Heart right ventricle (tissue), 16 donors: Measurements from ENCODE around the gene TTLL11. TPM values are rescaled to one million over a fixed set of nuclear protein-coding genes. Genes with fewer than 3 reads are reported as not detected.

ENCODE experiments used
- ATAC-seq, 8 donors: fragments of 200-7000 bp; cut with Tn5 transposase; one replicate each; pipeline ENCODE4 v1.9.1; 2020; ENCODE audit warnings: mild to moderate bottlenecking in 8 of 8, moderate library complexity in 8 of 8, moderate number of reproducible peaks in 1 of 8
- DNase-seq, 2 donors: peaks; one replicate each; pipeline ENCODE4 v3.0.0-alpha.2; 2020
- H3K27ac ChIP-seq, 10 donors: fragments of 200-600 bp; sonication (generic) in 2 of 10; one replicate each; pipeline versions ENCODE4 v1.5.0 to v1.8.0; 2020 to 2022; ENCODE audit warnings: mild to moderate bottlenecking in 3 of 10
- H3K27me3 ChIP-seq, 7 donors: fragments of 200-600 bp; one replicate each; pipeline ENCODE4 v1.8.0; 2021 to 2022; ENCODE audit warnings: mild to moderate bottlenecking in 2 of 7
- H3K36me3 ChIP-seq, 9 donors: fragments of 200-600 bp; sonication (generic) in 1 of 9; one replicate each; pipeline versions ENCODE4 v1.5.0 to v1.8.0; 2020 to 2022; ENCODE audit warnings: mild to moderate bottlenecking in 2 of 9
- H3K4me1 ChIP-seq, 9 donors: fragments of 200-600 bp; sonication (generic) in 1 of 9; one replicate each; pipeline versions ENCODE4 v1.5.0 to v1.8.0; 2020 to 2022; ENCODE audit warnings: mild to moderate bottlenecking in 4 of 9
- H3K4me3 ChIP-seq, 10 donors: fragments of 200-600 bp; sonication (generic) in 2 of 10; one replicate each; pipeline versions ENCODE4 v1.5.0 to v1.8.0; 2020 to 2022; ENCODE audit warnings: mild to moderate bottlenecking in 7 of 10, moderate library complexity in 2 of 10
- H3K9me3 ChIP-seq, 11 donors: fragments of 200-600 bp in 10 of 11; sonication (generic) in 2 of 11; one replicate each; pipeline versions ENCODE4 v1.5.0 to v1.8.0; 2013 to 2022; ENCODE audit warnings: mild to moderate bottlenecking in 2 of 11, control low read depth in 1 of 11, moderate library complexity in 1 of 11
- WGBS, 2 donors: extraction: QIAGEN DNeasy Blood & Tissue Kit; methylation state at CpG; one replicate each; pipeline ENCODE4 v1.1.7; 2013; ENCODE audit warnings: inconsistent platforms in 1 of 2; 5-methylcytosine and 5-hydroxymethylcytosine counted together
- intact Hi-C, 10 donors: fragments of 100-400 bp; cut with DNase I; formaldehyde crosslinking; loops; one replicate each; pipeline versions ENCODE4 v1.11.1 to v1.14.2; 2022
- polyA plus RNA-seq, 2 donors: library from polyadenylated mRNA; stranded (reverse); fragments of 200-250 nt; gene quantifications; one replicate each; pipeline ENCODE4 v1.2.3, GENCODE V29; 2013
- total RNA-seq, 10 donors: library from RNA; stranded (reverse); fragmentation: NEBNext Ultra II Directional in 3 of 10; extraction: Animal tissue kit (Norgen Biotek cat#: 25700) in 3 of 10; gene quantifications; one replicate each; pipeline versions ENCODE4 v1.2.1 to v1.2.4, GENCODE V29; 2021 to 2023
- TF ChIP-seq, protein P1 (sequence below), 9 donors: fragments of 200-600 bp; sonication (generic) in 2 of 9; IDR thresholded peaks; one replicate each; pipeline versions ENCODE4 v1.5.0 to v1.8.0; 2021 to 2022; ENCODE audit warnings: antibody characterized with exemption in 9 of 9, mild to moderate bottlenecking in 5 of 9, moderate library complexity in 1 of 9
- donor health status: Arrhythmogenic right ventricular cardiomyopathy.
- donor health status: ischemic (EF 13 %, LVEDD 7.1; RV severe dilation, severe dysfunction).
- donor health status: healthy with polysubstance abuse.
- donor health status: DM: no; HTN: yes; CAD: no.
- donor health status: DM: no; HTN: no; CAD: no.
- donor health status: ischemic (EF 25% LVEDD 6.9; RV normal size, moderate dysfunction).
- donor health status: ischemic (EF 25% LVEDD 5.7; RV mildly dilated, moderate dysfunction).
- donor health status: healthy.
- donor health status: DM: yes; HTN: yes; CAD: no.
- donor health status: Ischemic cardiomyopathy.
- donor health status: ischemic (EF 35%, LVEDD 5.7; RV mildly dilated, moderate dysfunction).
- donor health status: nonischemic (EF 11% LVEDD 7.7; RV severe dilation, severe dysfunction).
- donor health status: DM: yes; HTN: yes; CAD: no.
- donor health status: PGD.
- donor health status: ischemic (EF 29% LVEDD 5.4; RV normal size, mild dysfunction).
- donor health status: nonischemic (EF 23%, LVEDD 6.1; RV moderate dilation, normal function).

Gene TTLL11
- total and polyA plus RNA-seq, 12 donors, result 2.6 to 8.7 (median 5.8) TPM

- Histone ChIP-seq H3K27me3 (no peaks in the 10 kb centered on the region), H3K4me3 (no peak overlapping the region), H3K36me3 (peaks cover 0 to 3% (median 0%) of the 10 kb centered on the region in 9 donors), H3K9me3 (no peaks in the 10 kb centered on the region), H3K27ac (no peak overlapping the region), H3K4me1 (peaks cover 0 to 15% (median 2%) of the 10 kb centered on the region in 9 donors)
- DNase-seq (no peak), ATAC-seq (no peak)
- TF ChIP-seq, protein P1, sequence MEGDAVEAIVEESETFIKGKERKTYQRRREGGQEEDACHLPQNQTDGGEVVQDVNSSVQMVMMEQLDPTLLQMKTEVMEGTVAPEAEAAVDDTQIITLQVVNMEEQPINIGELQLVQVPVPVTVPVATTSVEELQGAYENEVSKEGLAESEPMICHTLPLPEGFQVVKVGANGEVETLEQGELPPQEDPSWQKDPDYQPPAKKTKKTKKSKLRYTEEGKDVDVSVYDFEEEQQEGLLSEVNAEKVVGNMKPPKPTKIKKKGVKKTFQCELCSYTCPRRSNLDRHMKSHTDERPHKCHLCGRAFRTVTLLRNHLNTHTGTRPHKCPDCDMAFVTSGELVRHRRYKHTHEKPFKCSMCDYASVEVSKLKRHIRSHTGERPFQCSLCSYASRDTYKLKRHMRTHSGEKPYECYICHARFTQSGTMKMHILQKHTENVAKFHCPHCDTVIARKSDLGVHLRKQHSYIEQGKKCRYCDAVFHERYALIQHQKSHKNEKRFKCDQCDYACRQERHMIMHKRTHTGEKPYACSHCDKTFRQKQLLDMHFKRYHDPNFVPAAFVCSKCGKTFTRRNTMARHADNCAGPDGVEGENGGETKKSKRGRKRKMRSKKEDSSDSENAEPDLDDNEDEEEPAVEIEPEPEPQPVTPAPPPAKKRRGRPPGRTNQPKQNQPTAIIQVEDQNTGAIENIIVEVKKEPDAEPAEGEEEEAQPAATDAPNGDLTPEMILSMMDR (IDR thresholded peaks at IDR 0.05), result no peak
- WGBS, 2 donors, result 55 to 76% methylated on average over 1 of the region's 1 CpG
- intact Hi-C loops, result no loop called here
Observed at GRCh38 chr9:122059955-122060324, 33.2 kb downstream of the TTLL11 start.

DNA sequence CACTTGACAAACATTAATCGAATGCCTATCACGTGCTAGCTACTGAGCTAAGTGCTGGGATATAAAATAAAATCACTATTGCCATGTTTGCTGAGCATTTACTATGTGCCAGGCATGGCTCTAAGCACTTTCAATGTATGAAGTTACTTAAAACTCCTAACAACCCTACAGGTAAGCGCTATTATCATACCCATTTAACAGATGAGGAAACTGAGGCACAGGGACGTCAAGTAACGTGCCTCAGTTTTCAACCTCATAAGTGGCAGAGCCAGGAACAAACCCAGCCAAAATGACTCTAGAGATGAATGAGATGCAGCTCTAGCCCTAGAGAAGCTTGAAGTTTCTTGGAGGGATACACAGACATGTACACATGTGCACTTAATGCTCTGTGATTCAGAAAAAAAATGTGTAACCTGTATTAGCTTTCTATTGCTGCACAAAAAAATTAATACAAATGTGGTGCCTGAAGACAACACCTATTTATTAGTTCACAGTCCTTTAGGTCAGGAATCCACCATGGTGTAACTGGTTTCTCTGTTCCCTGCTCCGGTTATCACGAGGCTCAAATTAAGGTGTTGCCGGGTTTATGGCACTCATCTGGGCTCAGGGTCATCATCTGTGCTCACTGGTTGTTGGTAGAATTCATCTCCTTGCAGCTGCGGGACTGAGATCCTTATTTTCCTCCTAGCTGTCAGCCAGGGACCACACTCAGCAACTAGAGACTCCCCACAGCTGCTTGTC, 33.7 kb downstream of the TTLL11 start:
- TF ChIP-seq, protein P1 (IDR thresholded peaks at IDR 0.05), result no peak
- peaks cover 0 to 10% (median 0%) of the 10 kb centered on the region in 9 donors for H3K4me1 ChIP-seq
- intact Hi-C loops, result no loop called here
- peaks cover 0 to 3% (median 0%) of the 10 kb centered on the region in 9 donors for H3K36me3 ChIP-seq
- H3K4me3 ChIP-seq, result no peak overlapping the region
- DNase-seq, result no peak
- 93 to 96% methylated on average over 9 of the region's 9 CpGs for WGBS, 2 donors
- H3K27ac ChIP-seq, result no peak overlapping the region
- no peaks in the 10 kb centered on the region for H3K27me3 ChIP-seq
- ATAC-seq, result no peak
- no peaks in the 10 kb centered on the region for H3K9me3 ChIP-seq

DNA sequence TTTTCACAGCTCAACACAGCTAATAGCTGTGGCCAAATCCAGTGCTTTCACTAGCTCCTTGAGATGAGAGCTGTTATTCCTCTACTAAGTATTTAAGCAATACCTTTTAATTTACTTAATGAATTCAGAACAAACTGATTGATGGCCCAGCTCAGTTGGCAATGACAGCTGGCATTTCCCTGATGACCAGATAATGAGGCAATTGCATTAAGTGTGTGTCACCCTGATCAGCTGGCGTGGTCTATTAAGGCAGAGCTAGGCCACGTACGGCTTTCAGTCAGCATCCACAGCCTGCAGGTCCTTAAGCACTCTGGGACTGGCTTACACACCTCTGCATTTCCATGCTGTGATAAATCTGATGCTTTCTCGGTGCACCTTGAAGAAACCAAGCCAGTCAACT, 34.4 kb downstream of the TTLL11 start:
- intact Hi-C loops, result no loop called here
- ATAC-seq, result no peak

DNA sequence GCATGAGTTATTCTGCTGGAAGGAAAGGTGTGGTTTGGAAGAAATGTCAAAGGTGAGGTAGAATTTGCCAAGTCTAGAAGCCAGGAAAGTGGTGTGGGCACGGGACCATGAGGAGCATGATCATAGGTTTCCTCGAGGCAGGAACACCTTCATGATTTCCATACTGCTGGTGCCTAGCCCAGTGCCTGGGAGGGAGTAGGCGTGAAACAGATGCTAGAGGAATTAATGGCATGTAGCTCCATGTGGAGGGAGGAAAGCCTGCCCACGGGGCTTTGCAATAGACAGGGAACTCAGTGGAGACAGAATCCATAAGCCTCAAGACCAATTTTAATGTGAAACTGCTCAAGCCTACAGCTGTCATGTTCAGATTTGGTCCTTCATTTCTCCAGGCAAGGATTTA, 35.1 kb downstream of the TTLL11 start:
- intact Hi-C loops, result no loop called here
- DNase-seq, result no peak
- no peak overlapping the region for H3K4me3 ChIP-seq

More for the DNA sequence above, 34.4 kb downstream of the TTLL11 start:
- Histone ChIP-seq H3K27ac (no peak overlapping the region), H3K4me1 (peaks cover 0 to 7% (median 0%) of the 10 kb centered on the region in 9 donors), H3K36me3 (peaks cover 0 to 3% (median 0%) of the 10 kb centered on the region in 9 donors), H3K4me3 (no peak overlapping the region), H3K9me3 (no peaks in the 10 kb centered on the region), H3K27me3 (no peaks in the 10 kb centered on the region)
- TF ChIP-seq, protein P1 (IDR thresholded peaks at IDR 0.05), result no peak
- DNase-seq, result no peak
- WGBS, 2 donors, result 92 to 98% methylated on average over 4 of the region's 4 CpGs

More for the DNA sequence above, 35.1 kb downstream of the TTLL11 start:
- no peak overlapping the region for H3K27ac ChIP-seq
- H3K27me3 ChIP-seq, result no peaks in the 10 kb centered on the region
- H3K4me1 ChIP-seq, result peaks cover 0 to 7% (median 0%) of the 10 kb centered on the region in 9 donors
- WGBS, 2 donors, result 76 to 81% methylated on average over 4 of the region's 4 CpGs
- TF ChIP-seq, protein P1 (IDR thresholded peaks at IDR 0.05), result no peak
- H3K9me3 ChIP-seq, result no peaks in the 10 kb centered on the region
- ATAC-seq, result no peak
- H3K36me3 ChIP-seq, result peaks cover 0 to 3% (median 0%) of the 10 kb centered on the region in 9 donors
